Neural crest cell (in vitro differentiated cells): Measurements from ENCODE around the gene CIDEB. TPM values are rescaled to one million over a fixed set of nuclear protein-coding genes. Genes with fewer than 3 reads are reported as not detected.

ENCODE experiments used
- DNase-seq: peaks from one replicate; pipeline ENCODE4 v3.0.0; 2021; ENCODE audit warnings: low read depth, mixed read lengths, low spot score
- H3K27ac Mint-ChIP-seq: one replicate; pipeline ENCODE4 v1.8.0; 2021; ENCODE audit warnings: mild to moderate bottlenecking, mixed read lengths; ENCODE audit not compliant: unreplicated experiment
- H3K27me3 Mint-ChIP-seq: 2 replicates; pipeline ENCODE4 v1.8.0; 2021; ENCODE audit warnings: low read depth, mild to moderate bottlenecking, mixed read lengths
- H3K36me3 Mint-ChIP-seq: 2 replicates; pipeline ENCODE4 v1.8.0; 2021; ENCODE audit warnings: low read depth, mild to moderate bottlenecking, mixed read lengths
- H3K4me1 Mint-ChIP-seq: 2 replicates; pipeline ENCODE4 v1.8.0; 2021; ENCODE audit warnings: mixed read lengths
- H3K4me3 Mint-ChIP-seq: one replicate; pipeline ENCODE4 v1.8.0; 2021; ENCODE audit warnings: mild to moderate bottlenecking, mixed read lengths
- H3K9me3 Mint-ChIP-seq: 2 replicates; pipeline ENCODE4 v1.8.0; 2021; ENCODE audit warnings: mixed read lengths
- total RNA-seq: library from RNA; stranded (reverse); gene quantifications from 2 replicates; pipeline ENCODE4 v1.2.1, GENCODE V29; 2021
- TF ChIP-seq, protein P1 (sequence below): fragments of 200-600 bp; sonication (generic); conservative IDR thresholded peaks from 2 replicates; pipeline ENCODE4 v1.5.0; 2021; ENCODE audit warnings: antibody characterized with exemption, mild to moderate bottlenecking

The CIDEB gene
- total RNA-seq, 1 donor from 2014 or later = not detected

DNA sequence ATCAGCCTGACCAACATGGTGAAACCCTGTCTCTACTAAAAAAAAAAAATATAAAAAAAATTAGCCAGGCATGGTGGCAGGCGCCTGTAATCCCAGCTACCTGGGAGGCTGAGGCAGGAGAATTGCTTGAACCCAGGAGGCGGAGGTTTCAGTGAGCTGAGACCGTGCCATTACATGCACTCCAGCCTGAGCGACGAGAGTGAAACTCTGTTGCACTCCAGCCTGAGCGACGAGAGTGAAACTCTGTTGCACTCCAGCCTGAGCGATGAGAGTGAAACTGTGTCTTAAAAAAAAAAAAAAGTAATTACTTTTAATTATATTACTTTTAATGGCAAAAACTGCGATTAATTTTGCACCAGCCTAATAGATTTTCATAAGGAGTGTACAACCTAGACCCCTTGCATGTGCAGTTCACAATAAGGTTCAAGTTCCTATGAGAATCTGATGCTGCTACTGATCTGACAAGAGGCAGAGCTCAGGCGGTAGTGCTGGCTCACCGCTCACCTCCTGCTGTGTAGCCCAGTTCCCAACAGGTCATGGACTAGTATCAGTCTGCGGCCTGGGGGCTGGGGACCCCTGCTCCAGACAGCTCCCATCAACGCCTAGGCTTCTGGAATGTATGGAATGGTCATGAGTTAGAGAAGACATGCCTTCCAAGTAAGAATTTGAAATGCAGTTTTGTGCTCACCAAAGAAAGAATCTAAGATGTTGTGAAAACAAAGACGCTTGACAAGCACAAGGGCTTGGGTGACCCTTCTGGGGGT is 13.6 kb upstream of the CIDEB start:
- Mint-ChIP-seq H3K9me3 (no peaks in the 10 kb centered on the region), H3K4me1 (peaks cover 3% of the 10 kb centered on the region), H3K4me3 (no peak overlapping the region), H3K27me3 (peaks cover 39% of the 10 kb centered on the region), H3K27ac (no peak overlapping the region), H3K36me3 (no peaks in the 10 kb centered on the region)
- TF ChIP-seq, protein P1, sequence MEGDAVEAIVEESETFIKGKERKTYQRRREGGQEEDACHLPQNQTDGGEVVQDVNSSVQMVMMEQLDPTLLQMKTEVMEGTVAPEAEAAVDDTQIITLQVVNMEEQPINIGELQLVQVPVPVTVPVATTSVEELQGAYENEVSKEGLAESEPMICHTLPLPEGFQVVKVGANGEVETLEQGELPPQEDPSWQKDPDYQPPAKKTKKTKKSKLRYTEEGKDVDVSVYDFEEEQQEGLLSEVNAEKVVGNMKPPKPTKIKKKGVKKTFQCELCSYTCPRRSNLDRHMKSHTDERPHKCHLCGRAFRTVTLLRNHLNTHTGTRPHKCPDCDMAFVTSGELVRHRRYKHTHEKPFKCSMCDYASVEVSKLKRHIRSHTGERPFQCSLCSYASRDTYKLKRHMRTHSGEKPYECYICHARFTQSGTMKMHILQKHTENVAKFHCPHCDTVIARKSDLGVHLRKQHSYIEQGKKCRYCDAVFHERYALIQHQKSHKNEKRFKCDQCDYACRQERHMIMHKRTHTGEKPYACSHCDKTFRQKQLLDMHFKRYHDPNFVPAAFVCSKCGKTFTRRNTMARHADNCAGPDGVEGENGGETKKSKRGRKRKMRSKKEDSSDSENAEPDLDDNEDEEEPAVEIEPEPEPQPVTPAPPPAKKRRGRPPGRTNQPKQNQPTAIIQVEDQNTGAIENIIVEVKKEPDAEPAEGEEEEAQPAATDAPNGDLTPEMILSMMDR = no peak
- DNase-seq = no peak

DNA sequence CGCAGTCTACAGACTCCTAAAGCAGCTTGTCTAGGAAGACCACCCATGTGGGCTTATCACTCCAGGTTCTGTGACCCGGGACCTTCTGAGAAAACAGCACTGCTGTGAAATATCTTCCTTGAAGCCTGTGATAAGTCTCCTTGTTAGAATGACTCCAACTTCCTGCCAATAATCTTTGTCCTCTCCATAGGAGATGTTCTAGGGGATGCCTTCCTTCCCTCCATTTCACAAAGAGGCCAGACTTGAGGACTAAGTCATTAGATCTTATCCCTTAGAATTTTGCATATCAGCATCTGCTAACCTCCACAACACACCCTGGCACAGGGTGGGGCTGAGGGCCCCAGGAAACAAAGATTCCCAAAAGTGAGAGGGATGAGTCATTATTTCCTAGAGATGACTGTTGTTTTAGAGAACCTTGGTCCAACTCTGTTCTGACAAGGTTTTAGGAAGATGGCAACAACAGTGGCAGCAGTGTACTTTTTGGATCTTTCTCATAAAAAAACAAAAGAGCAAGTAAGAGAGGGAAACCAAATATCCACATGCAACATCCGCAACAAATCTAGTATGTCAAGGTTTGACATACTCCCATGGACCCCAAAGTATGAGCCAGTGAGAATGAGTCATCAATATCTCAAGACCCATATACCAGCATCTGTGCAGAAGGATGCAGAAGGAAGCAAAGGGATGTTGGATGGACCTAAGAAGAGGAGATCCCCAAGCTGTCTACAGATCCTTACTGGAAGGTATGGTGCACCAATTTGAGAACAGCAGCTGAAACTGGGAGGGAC is 9.6 kb upstream of the CIDEB start:
- no peaks in the 10 kb centered on the region for H3K36me3 Mint-ChIP-seq
- H3K4me1 Mint-ChIP-seq = peaks cover 3% of the 10 kb centered on the region
- no peak overlapping the region for H3K4me3 Mint-ChIP-seq
- H3K27ac Mint-ChIP-seq = no peak overlapping the region
- no peaks in the 10 kb centered on the region for H3K9me3 Mint-ChIP-seq
- TF ChIP-seq, protein P1 = no peak
- H3K27me3 Mint-ChIP-seq = peaks cover 37% of the 10 kb centered on the region
- no peak for DNase-seq

DNA sequence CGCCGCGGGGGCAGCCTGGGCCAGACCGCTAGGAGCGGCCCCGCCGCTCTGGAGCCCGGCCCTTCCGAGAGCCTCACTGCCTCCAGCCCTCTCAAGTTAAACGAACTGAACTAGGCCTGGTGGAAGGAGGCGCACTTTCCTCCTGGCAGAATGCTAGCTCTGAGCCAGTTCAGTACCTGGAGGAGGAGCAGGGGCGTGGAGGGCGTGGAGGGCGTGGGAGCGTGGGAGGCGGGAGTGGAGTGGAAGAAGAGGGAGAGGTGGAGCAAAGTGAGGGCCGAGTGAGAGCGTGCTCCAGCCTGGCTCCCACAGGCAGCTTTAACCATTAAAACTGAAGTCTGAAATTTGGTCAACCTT is 8.8 kb upstream of the CIDEB start:
- H3K4me3 Mint-ChIP-seq = no peak overlapping the region
- H3K4me1 Mint-ChIP-seq = peaks cover 1% of the 10 kb centered on the region
- H3K27me3 Mint-ChIP-seq = peaks cover 35% of the 10 kb centered on the region
- DNase-seq = no peak
- no peaks in the 10 kb centered on the region for H3K9me3 Mint-ChIP-seq
- TF ChIP-seq, protein P1 = no peak
- H3K27ac Mint-ChIP-seq = no peak overlapping the region
- no peaks in the 10 kb centered on the region for H3K36me3 Mint-ChIP-seq

DNA sequence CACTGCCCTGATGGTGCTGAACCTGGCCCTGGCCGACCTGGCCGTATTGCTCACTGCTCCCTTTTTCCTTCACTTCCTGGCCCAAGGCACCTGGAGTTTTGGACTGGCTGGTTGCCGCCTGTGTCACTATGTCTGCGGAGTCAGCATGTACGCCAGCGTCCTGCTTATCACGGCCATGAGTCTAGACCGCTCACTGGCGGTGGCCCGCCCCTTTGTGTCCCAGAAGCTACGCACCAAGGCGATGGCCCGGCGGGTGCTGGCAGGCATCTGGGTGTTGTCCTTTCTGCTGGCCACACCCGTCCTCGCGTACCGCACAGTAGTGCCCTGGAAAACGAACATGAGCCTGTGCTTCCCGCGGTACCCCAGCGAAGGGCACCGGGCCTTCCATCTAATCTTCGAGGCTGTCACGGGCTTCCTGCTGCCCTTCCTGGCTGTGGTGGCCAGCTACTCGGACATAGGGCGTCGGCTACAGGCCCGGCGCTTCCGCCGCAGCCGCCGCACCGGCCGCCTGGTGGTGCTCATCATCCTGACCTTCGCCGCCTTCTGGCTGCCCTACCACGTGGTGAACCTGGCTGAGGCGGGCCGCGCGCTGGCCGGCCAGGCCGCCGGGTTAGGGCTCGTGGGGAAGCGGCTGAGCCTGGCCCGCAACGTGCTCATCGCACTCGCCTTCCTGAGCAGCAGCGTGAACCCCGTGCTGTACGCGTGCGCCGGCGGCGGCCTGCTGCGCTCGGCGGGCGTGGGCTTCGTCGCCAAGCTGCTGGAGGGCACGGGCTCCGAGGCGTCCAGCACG is 8.2 kb upstream of the CIDEB start:
- no peak overlapping the region for H3K4me3 Mint-ChIP-seq

More for the DNA sequence above, 8.2 kb upstream of the CIDEB start:
- H3K27ac Mint-ChIP-seq = no peak overlapping the region
- H3K27me3 Mint-ChIP-seq = peaks cover 34% of the 10 kb centered on the region
- no peak for DNase-seq
- no peaks in the 10 kb centered on the region for H3K9me3 Mint-ChIP-seq
- H3K4me1 Mint-ChIP-seq = no peaks in the 10 kb centered on the region
- TF ChIP-seq, protein P1 = no peak
- H3K36me3 Mint-ChIP-seq = no peaks in the 10 kb centered on the region
